Fibroblast of villous mesenchyme (primary cell): Measurements from ENCODE around the gene SWAP70. TPM values are rescaled to one million over a fixed set of nuclear protein-coding genes. Genes with fewer than 3 reads are reported as not detected.

Experiments
- DNase-seq: peaks from one replicate; pipeline ENCODE4 v3.0.0-alpha.2; 2010; ENCODE audit warnings: low read depth
- H3K4me3 ChIP-seq: 2 replicates; pipeline ENCODE4 v1.5.1; 2011; ENCODE audit warnings: low read depth, mild to moderate bottlenecking, low read length
- total RNA-seq: library from RNA; depleted of rRNA; stranded (reverse); fragments of >200 nt; gene quantifications from 2 replicates; pipeline ENCODE4 v1.2.3, GENCODE V29; 2012
- TF ChIP-seq, protein P1 (sequence below): IDR thresholded peaks from 2 replicates; pipeline ENCODE4 v1.5.1; 2012; ENCODE audit warnings: low read depth, mild to moderate bottlenecking, low read length; ENCODE audit not compliant: insufficient read depth

Gene SWAP70
- total RNA-seq, 1 donor, result 63.0 TPM

DNA sequence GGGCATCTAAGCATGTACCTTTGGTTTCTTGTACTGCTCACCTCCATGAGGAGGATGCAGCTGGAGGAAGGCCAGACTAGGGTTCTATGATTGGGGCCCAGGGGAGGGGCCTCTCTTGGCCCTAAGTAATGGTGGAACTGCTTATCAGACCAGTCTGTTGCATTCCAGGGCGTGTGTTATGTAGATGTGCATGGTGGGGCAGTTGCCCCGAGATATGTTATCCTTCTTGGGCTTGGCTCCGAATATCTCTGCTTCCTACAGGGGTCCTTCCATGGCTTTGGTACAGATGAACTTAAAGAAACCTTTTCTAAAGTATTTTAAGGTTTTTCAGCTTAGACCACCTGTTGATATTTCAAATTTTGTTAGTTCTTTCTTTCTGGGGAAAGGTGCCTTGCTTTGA, 126.0 kb downstream of the SWAP70 start:
- no peak for DNase-seq
- no peak overlapping the region for H3K4me3 ChIP-seq
- TF ChIP-seq, protein P1, sequence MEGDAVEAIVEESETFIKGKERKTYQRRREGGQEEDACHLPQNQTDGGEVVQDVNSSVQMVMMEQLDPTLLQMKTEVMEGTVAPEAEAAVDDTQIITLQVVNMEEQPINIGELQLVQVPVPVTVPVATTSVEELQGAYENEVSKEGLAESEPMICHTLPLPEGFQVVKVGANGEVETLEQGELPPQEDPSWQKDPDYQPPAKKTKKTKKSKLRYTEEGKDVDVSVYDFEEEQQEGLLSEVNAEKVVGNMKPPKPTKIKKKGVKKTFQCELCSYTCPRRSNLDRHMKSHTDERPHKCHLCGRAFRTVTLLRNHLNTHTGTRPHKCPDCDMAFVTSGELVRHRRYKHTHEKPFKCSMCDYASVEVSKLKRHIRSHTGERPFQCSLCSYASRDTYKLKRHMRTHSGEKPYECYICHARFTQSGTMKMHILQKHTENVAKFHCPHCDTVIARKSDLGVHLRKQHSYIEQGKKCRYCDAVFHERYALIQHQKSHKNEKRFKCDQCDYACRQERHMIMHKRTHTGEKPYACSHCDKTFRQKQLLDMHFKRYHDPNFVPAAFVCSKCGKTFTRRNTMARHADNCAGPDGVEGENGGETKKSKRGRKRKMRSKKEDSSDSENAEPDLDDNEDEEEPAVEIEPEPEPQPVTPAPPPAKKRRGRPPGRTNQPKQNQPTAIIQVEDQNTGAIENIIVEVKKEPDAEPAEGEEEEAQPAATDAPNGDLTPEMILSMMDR, result no peak

DNA sequence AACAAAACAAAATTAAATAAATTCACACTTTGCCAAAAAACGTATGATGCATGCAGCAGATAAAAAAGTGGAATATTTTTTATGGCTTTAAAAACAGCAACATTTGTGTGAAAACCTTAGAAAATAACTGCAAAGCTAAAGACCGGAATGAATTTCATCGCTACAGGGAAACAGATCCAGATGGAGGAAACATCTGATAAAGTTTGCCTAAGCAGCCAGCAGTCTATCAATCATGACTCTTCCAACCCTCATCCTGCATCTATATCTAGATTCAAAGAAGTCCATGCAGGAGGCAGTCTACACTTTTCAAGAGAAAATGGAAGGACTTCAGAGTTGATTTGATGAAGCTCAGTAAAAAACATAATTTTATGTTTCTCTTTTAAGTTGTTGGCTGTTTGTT, 126.8 kb downstream of the SWAP70 start:
- TF ChIP-seq, protein P1, result no peak
- no peak overlapping the region for H3K4me3 ChIP-seq
- DNase-seq, result no peak

DNA sequence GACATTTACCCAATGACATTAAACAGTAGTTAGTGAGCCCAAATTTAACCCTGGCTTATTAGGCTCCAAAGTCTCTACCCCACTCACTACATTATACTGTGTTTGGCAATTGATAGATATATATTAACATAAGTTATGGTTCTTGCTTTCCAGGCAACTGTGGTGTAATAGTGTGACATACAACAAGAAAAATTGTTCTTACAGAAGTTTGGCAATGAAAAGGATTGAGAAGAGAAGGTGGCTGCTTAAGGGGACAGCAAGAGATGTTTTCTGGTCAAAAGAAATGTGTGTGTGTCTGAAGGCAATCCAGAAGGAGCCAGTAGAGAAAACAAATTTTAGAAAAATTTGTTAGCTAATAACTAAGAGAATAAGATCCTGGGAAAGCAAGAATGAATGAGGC, 132.4 kb downstream of the SWAP70 start:
- TF ChIP-seq, protein P1, result no peak
- H3K4me3 ChIP-seq, result no peak overlapping the region
- no peak for DNase-seq

DNA sequence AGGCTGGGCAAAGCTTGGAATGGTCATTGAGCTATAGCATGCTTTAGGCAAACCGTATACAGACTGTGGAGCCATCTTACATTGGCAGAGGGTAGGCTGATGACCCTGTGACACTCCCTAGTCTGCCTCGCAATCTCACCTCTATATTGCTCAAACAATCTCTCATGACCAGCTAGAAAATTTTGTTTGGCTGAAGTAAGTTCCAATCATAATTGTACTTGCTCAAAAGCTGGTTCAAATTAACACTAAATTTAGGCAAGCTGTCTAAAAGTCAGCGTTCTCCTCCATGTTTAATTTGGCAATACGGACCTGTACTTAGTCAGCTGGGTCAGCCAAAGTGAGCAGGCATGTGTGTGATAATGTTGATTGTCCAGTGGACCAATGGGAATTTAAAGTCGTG, 133.0 kb downstream of the SWAP70 start:
- no peak overlapping the region for H3K4me3 ChIP-seq
- DNase-seq, result no peak
- TF ChIP-seq, protein P1, result no peak

DNA sequence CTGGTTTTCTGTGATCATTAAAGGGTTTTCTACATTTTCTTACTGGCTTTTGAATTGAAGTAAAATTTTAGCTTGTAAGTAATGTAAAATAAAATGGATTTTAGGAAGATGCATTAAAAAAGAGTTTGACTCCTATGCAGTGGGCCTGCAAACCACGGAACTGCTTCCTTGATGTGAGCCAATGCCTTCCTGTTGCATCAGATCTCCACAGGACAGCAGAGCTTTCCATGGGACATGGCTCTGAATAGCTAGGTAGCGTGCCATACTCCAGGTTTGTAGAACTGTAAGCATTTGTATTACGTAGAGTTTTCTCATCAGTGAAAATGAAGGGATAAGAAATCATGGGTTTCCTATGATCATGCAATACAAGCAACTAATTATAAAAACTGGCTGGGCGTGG, 133.4 kb downstream of the SWAP70 start:
- TF ChIP-seq, protein P1, result no peak
- DNase-seq, result no peak
- no peak overlapping the region for H3K4me3 ChIP-seq

DNA sequence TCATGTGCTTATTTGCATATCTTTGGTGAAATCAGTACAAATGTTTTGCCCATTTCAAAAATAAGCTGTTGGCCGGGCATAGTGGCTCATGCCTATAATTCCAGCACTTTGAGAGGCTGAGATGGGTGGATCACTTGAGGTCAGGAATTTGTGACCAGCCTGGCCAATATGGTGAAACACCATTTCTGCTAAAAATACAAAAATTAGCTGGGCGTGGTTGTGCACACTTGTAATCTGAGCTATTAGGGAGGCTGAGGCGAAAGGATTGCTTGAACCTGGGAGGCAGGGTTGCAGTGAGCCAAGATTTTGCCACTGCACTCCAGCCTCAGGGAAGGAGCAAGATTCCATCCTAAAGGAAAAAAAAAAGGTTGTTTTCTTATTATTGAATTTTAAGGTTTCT, 136.0 kb downstream of the SWAP70 start:
- DNase-seq, result no peak
- H3K4me3 ChIP-seq, result no peak overlapping the region
- TF ChIP-seq, protein P1, result no peak

DNA sequence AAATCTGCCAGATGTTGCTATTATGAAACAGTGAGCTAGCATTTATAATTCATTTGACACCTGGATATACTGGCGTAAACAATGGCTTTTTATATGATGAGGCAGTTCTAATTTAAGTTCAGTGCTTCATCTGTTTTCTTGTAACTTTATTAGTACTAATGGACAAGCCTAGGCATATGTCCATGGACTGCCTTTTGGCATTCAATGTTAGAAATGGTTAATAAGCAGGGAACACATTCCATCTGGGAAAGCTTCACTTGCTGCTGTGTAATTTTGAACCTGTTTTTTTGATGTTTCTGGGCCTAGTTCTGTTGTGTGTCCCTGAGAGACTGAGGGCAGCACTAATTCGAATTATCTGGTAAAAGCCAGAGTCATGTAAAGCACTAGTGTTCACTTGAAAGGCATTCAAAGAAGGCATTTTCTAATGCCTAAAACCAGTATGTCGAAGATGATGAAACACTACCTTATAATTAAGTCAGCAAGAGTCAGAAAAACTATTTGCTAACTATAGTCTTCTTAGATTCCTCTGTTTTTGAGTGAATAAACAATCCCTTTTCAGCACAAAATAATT, 138.5 kb downstream of the SWAP70 start:
- H3K4me3 ChIP-seq, result no peak overlapping the region
- peak; percentile 90 for DNase-seq
- TF ChIP-seq, protein P1, result no peak
